Glomerular endothelial cell (primary cell): ENCODE data around the gene DPH5. TPM values are rescaled to one million over a fixed set of nuclear protein-coding genes. Genes with fewer than 3 reads are reported as not detected.
"Not testable (repeated sequence)": the region's sequence is repeated elsewhere in the genome, so short reads cannot be mapped to it uniquely, and the experiment has no call there.

Source experiments
- DNase-seq: peaks from one replicate; pipeline ENCODE4 v3.0.0-alpha.2; 2011; ENCODE audit warnings: low read depth, low spot score; ENCODE audit errors: extremely low read depth
- total RNA-seq: library from RNA; depleted of rRNA; stranded (reverse); fragments of >200 nt; gene quantifications from 2 replicates; pipeline ENCODE4 v1.2.3, GENCODE V29; 2015

The DPH5 gene, protein sequence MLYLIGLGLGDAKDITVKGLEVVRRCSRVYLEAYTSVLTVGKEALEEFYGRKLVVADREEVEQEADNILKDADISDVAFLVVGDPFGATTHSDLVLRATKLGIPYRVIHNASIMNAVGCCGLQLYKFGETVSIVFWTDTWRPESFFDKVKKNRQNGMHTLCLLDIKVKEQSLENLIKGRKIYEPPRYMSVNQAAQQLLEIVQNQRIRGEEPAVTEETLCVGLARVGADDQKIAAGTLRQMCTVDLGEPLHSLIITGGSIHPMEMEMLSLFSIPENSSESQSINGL
- 13.7 and 17.4 TPM in 2 replicates for total RNA-seq

DNA sequence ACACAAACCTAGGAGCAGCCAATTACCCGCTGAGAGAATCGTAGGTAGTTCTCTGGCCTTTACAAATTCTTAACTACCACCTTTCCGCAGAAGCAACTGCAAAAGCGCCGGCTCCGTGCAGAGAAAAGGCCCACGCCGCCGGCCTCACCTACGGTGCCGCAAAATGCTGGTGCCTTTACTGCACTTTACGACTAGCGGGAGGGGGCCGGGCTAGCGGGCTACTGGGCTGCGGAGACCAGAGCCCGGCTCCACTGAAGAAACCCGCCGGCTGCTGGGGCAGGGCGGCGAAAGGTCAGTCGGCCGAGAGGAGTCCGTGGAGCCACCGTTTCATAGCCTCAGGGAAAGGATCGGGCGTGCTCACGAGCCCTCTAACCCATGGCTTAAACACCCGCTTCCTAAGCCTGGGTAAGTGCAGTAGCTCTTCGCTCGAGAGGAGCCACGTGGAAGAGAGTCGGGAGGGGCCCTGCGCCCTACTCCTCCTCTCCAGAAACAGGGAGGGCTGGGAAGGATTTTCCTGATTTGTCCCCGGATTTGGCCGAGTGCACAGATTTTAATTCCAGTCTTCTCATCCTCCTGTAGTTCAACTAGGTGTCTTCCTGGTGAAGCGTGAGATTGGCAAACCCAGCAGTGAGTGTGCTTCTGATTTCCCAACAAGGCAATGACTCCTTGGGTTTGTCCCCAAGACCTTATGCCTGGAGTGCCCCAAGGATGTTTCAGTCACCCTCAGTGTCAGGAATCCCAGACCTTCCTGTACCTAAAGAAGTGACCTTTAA is at the start of gene DPH5:
TSS of gene DPH5 (minus strand) at position 128 of the 773 bp plus-strand sequence. CDS start 341 bp downstream, outside the sequence.
- peak; percentile 39 for DNase-seq

DNA sequence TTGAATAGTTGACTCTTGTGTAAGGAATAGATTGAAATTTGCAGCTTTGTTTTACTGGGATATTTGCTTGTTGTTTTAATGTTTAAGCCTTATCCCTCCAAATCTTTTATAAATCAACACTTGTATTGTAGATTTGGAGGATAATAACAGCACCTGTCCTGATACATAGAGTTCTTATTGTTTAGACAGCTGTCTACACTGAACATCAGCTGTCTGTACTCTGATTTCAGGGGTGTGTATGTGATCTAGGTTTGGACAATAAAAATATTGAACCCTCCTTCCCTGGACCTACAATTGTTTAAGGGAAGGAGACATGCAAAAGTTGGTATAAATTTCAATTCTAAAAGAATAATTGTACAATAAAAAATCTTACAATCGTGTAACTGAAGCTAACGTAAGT is 48.3 kb upstream of the DPH5 start:
- no peak for DNase-seq

GRCh38 chr1:101071470-101071891 is 45.9 kb upstream of the DPH5 start:
- no peak for DNase-seq

GRCh38 chr1:101069158-101069557 is 43.6 kb upstream of the DPH5 start:
- DNase-seq, result no peak

GRCh38 chr1:101066937-101067335 is 41.4 kb upstream of the DPH5 start:
- not testable (repeated sequence) for DNase-seq

GRCh38 chr1:101066260-101066936 is 40.8 kb upstream of the DPH5 start:
- no peak for DNase-seq

- DNase-seq, result no peak
Observed at GRCh38 chr1:101065575-101065974, 40.0 kb upstream of the DPH5 start.

DNA sequence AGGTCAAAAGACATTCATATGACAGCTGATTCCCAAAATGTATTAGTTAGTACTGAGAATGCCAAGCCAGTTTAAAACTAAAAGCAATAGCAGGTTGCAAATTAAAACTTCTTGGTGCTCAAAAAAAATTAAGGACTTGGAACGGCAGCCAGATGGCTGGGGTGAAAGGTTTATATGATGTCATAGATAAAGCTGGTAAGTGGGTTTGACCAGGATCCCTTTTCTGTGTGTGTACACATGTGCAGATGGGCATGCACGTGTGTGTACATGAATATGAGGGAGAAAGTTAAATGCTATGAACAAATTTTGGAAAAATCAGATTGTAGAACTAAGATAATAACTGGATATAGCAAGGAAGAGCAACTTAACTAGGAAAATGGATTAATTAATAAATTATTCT is 39.1 kb upstream of the DPH5 start:
- DNase-seq, result no peak

GRCh38 chr1:101060992-101061391 is 35.4 kb upstream of the DPH5 start:
- DNase-seq, result no peak

DNA sequence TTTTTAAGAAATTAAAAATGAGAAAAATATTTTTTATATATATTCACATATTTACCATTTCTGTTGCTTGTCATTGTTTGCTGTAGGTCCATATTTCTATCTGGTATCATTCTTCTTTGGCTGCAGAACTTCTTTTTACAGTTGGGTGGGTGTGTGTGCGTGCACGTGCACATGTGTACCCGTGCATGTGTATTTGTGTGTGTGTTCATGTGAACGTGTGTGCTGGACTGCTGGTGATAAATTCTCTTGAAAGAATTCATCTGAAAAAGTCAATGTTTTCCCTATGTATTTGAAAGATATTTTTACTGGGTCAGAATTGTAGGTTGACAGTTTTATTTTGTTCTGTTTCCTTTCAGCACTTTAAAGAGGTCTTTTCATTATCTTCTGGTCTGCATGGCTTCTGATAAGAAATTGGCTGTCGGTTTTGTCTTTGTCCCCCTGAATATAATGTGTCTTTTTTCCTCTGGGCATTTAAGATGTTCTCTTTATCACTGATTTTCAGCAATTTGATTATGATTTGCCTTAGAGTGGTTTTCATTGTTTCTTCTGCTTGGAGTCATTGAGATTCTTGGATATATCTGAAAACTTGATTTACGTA is 34.5 kb upstream of the DPH5 start:
- DNase-seq, result no peak

- DNase-seq, result no peak
Observed at GRCh38 chr1:101055623-101056022, 30.0 kb upstream of the DPH5 start.

- no peak for DNase-seq
Observed at GRCh38 chr1:101051688-101052638, 26.4 kb upstream of the DPH5 start.

DNA sequence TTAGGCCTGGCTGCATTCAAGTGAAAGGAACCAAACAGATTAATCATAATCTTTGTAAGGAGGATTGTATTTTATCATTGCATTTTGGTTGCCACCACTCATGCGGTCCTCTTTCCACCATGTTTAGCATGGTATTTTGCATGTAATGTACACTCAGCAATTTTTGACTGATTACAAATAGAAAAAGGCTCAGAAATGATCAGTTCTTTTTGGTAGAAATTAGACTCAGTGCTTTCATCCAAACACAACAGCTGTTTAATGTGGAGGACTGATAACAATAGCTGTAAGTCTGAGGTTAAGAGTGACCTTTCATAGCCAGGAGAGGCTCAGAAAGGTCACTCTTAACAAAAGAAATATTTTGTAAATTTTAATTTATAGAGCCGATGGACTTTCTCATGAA is 25.3 kb upstream of the DPH5 start:
- no peak for DNase-seq

GRCh38 chr1:101044749-101045148 is 19.2 kb upstream of the DPH5 start:
- no peak for DNase-seq

GRCh38 chr1:101044259-101044658 is 18.7 kb upstream of the DPH5 start:
- DNase-seq, result no peak

DNA sequence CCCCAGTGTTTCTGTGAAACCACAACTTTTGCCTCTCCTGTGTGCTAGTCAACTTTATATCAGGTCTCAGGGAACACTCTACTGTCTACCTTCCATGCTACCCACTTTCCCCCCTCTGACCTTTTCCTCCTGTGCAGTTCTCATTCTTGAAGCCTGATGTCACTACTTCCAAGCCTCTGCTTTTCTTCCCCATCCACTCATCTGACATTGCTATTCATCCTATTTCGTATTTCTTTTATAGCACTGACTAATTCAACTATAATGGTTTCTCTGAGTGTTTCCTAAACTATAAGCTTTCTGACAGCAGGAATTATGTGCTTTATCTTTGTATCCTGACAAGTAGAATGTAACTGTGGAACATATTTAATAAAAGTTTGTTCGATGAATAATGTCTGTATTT is 18.2 kb upstream of the DPH5 start:
- DNase-seq, result no peak

DNA sequence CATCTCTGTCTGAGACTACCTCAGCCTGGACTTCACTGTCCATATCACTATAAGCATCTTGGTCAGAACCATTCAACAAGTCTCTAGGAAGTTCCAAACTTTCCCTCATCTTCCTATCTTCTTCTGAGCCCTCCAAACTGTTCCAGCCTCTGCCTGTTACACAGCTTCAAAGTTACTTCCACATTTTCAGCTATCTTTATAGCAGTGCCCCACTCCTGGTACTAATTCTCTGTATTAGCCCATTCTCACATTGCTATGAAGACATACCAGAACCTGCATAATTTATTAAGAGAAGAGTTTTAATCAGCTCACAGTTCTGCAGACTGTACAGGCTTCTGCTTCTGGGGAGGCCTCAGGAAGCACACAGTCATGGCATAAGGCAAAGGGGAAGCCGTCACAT is 15.7 kb upstream of the DPH5 start:
- DNase-seq, result no peak

DNA sequence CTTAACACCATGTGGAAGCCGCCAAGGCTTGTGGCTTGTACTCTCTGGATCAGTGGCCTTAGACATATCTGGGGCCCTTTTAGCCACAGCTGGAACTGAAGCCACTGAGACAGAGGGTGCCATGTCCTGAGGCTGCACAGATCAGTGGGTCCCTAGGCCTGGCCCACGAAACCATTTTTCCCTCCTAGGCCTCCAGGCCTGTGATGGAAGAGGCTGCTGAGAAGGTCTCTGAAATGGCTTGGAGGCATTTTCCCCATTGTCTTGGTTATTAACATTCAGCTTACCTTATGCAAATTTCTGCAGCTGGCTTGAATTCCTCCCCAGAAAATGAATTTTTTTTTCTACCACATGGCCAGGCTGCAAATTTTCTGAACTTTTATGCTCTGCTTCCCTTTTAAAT is 15.1 kb upstream of the DPH5 start:
- no peak for DNase-seq

- DNase-seq, result no peak
Observed at GRCh38 chr1:101039245-101039644, 13.7 kb upstream of the DPH5 start.

- no peak for DNase-seq
Observed at GRCh38 chr1:101037316-101037715, 11.7 kb upstream of the DPH5 start.
